CD4-positive, alpha-beta T cell (primary cell): ENCODE data around the gene LGR4. TPM values are rescaled to one million over a fixed set of nuclear protein-coding genes. Genes with fewer than 3 reads are reported as not detected.

Source experiments
- ATAC-seq: fragments of 200-7000 bp; cut with Tn5 transposase; one replicate; pipeline ENCODE4 v1.10.0; 2022; ENCODE audit warnings: mild to moderate bottlenecking; ENCODE audit not compliant: poor library complexity
- CTCF ChIA-PET: fragments of 350-600 bp; sonication (Branson Sonifier 250); formaldehyde crosslinking; loops from one replicate; lab custom pipeline; 2021; ENCODE audit warnings: antibody characterized with exemption, inconsistent platforms; lab: Charles Lee
- POLR2A ChIA-PET: fragments of 350-600 bp; sonication (Branson Sonifier 250); formaldehyde crosslinking; loops from one replicate; lab custom pipeline; 2021; ENCODE audit warnings: antibody characterized with exemption, inconsistent platforms; lab: Charles Lee
- DNase-seq, 14 experiments: peaks; one replicate each; pipeline ENCODE4 v3.0.0-alpha.2; 2013 to 2020; ENCODE audit warnings: mixed read lengths in 2 of 14
- H3K27ac ChIP-seq, 2 donors: one replicate each; pipeline versions ENCODE4 v1.5.1 to v1.7.0; 2013; ENCODE audit warnings: low read length in 2 of 2, low read depth in 1 of 2, mild to moderate bottlenecking in 1 of 2
- H3K27me3 ChIP-seq, 2 experiments: 1 replicate in 1 of 2; 2 replicates in 1 of 2; pipeline versions ENCODE4 v1.6.1 to v1.7.0; 2013; ENCODE audit warnings: low read length in 2 of 2, control low read depth in 1 of 2, mild to moderate bottlenecking in 1 of 2, moderate library complexity in 1 of 2; ENCODE audit not compliant: insufficient read depth in 2 of 2, control insufficient read depth in 1 of 2
- H3K36me3 ChIP-seq: one replicate; pipeline ENCODE4 v1.6.1; 2013; ENCODE audit warnings: low read length, control low read depth; ENCODE audit not compliant: insufficient read depth
- H3K4me1 ChIP-seq: one replicate; pipeline ENCODE4 v1.6.1; 2013; ENCODE audit warnings: low read length, control low read depth; ENCODE audit not compliant: insufficient read depth
- H3K4me3 ChIP-seq: one replicate; pipeline ENCODE4 v1.5.1; 2013; ENCODE audit warnings: mild to moderate bottlenecking, low read length, moderate library complexity
- H3K9me3 ChIP-seq, 2 experiments: 1 replicate in 1 of 2; 2 replicates in 1 of 2; pipeline versions ENCODE4 v1.6.1 to v1.7.0; 2013; ENCODE audit warnings: low read length in 2 of 2, mild to moderate bottlenecking in 2 of 2, control low read depth in 1 of 2, moderate library complexity in 1 of 2; ENCODE audit not compliant: control insufficient read depth in 1 of 2, insufficient read depth in 1 of 2
- H3K27ac Mint-ChIP-seq: one replicate; pipeline ENCODE4 v1.8.0; 2020; ENCODE audit warnings: mixed read lengths
- H3K27me3 Mint-ChIP-seq: one replicate; pipeline ENCODE4 v1.8.0; 2021; ENCODE audit warnings: mixed read lengths
- H3K36me3 Mint-ChIP-seq: one replicate; pipeline ENCODE4 v1.8.0; 2021; ENCODE audit warnings: low read depth, mixed read lengths
- H3K4me1 Mint-ChIP-seq: one replicate; pipeline ENCODE4 v1.8.0; 2021; ENCODE audit warnings: low read depth, mixed read lengths
- H3K4me3 Mint-ChIP-seq: one replicate; pipeline ENCODE4 v1.8.0; 2020; ENCODE audit warnings: mild to moderate bottlenecking, mixed read lengths
- H3K9me3 Mint-ChIP-seq: one replicate; pipeline ENCODE4 v1.8.0; 2020; ENCODE audit warnings: mixed read lengths
- intact Hi-C, 2 experiments: fragments of 100-400 bp; cut with DNase I in 1 of 2; cut with micrococcal nuclease in 1 of 2; formaldehyde crosslinking; loops; one replicate each; pipeline versions ENCODE4 v1.15.1 to v1.9.0; 2023 to 2025; cut with DNase I, micrococcal nuclease
- total RNA-seq, 174 experiments: library from RNA in 2 of 174; stranded (reverse) in 2 of 174; gene quantifications; one replicate each; pipeline ENCODE4 v1.2.3 and lab custom pipeline; 2021 to 2026
- TF ChIP-seq, protein P1 (sequence below): fragments of 200-600 bp; IDR thresholded peaks from one replicate; pipeline ENCODE4 v1.8.0; 2022; ENCODE audit warnings: antibody characterized with exemption, mild to moderate bottlenecking

Gene LGR4
- total RNA-seq, 2 experiments from 2014 or later, result 0.69 to 0.87 TPM

DNA sequence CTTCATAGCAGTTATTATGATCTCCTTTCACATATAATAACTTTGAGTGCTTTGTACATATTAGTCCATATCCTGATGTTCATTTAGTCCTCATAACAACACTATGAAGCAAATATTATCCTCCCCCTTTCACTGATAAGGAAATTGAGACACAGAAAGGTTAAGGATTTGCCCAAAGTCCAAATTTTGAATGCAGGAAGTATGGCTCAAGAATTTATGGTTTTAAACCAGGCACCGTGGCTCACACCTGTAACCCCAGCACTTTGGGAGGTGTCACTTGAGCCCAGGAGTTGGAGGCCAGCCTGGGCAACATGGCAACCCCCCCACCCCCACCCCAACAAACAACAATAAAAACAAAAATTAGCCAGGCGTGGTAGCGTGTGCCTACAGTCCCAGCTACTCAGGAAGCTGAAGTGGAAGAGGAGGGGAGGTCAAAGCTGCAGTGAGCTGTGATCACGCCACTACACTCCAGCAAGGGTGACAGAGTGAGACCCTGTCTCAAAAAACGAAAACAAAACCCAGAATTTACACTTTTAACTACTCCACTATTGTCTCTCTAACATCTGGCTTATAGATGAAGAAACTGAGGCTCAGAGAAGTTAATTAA lies 118.1 kb downstream of the LGR4 start:
- no peak for ATAC-seq
- TF ChIP-seq, protein P1, sequence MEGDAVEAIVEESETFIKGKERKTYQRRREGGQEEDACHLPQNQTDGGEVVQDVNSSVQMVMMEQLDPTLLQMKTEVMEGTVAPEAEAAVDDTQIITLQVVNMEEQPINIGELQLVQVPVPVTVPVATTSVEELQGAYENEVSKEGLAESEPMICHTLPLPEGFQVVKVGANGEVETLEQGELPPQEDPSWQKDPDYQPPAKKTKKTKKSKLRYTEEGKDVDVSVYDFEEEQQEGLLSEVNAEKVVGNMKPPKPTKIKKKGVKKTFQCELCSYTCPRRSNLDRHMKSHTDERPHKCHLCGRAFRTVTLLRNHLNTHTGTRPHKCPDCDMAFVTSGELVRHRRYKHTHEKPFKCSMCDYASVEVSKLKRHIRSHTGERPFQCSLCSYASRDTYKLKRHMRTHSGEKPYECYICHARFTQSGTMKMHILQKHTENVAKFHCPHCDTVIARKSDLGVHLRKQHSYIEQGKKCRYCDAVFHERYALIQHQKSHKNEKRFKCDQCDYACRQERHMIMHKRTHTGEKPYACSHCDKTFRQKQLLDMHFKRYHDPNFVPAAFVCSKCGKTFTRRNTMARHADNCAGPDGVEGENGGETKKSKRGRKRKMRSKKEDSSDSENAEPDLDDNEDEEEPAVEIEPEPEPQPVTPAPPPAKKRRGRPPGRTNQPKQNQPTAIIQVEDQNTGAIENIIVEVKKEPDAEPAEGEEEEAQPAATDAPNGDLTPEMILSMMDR, result no peak
- H3K36me3 Mint-ChIP-seq, result peaks cover 10% of the 10 kb centered on the region
- no peaks in the 10 kb centered on the region for H3K27me3 Mint-ChIP-seq
- POLR2A ChIA-PET, result no interaction called here
- intact Hi-C loops, result no loop called here
- H3K9me3 Mint-ChIP-seq, result no peaks in the 10 kb centered on the region
- Histone ChIP-seq H3K4me3 (no peak overlapping the region), H3K27ac (no peak overlapping the region), H3K27me3 (no peaks in the 10 kb centered on the region), H3K9me3 (no peaks in the 10 kb centered on the region), H3K4me1 (no peaks in the 10 kb centered on the region), H3K36me3 (no peaks in the 10 kb centered on the region)
- no peak overlapping the region for H3K27ac Mint-ChIP-seq
- DNase-seq, result no peak
- CTCF ChIA-PET, result no interaction called here
- no peaks in the 10 kb centered on the region for H3K4me1 Mint-ChIP-seq
- H3K4me3 Mint-ChIP-seq, result no peak overlapping the region

DNA sequence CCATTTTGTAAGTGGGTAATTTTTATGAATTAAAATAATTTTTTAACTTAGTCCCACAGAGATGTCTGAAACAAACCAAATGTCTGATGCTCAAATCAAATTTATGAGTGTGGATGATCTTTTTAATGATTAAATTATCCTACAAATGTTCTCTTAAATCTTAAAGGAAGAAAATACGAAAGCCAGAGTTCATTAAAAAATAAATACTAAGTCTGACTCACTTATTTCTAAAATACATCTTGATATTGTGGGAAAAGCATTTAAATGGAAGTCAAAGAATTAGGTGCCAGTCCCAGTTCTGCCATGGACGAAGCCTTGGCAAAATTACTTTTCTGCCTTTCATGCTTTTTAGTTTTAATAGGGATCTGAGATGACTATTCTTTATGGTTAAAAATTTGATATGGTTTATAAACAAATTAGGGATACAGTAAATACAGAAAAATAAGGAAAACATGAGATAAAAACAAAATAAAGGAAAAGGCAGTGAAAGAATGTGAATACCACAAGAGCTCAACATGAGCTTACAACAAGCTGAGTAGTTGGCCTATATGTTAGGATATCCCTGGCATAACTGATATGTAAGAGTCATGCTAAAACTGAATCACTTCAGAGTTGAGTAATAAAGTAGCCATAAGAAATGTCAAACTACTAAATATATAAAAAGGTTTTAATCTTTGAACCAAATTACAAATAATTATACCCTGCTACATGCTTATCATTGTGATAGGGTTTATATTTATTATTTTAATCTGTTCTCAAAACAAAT lies 118.8 kb downstream of the LGR4 start:
- H3K4me3 ChIP-seq, result no peak overlapping the region
- H3K9me3 ChIP-seq, result no peaks in the 10 kb centered on the region
- no peaks in the 10 kb centered on the region for H3K36me3 ChIP-seq
- Mint-ChIP-seq H3K9me3 (no peaks in the 10 kb centered on the region), H3K27me3 (no peaks in the 10 kb centered on the region), H3K27ac (no peak overlapping the region), H3K36me3 (peaks cover 10% of the 10 kb centered on the region), H3K4me1 (no peaks in the 10 kb centered on the region), H3K4me3 (no peak overlapping the region)
- ChIA-PET POLR2A (no interaction called here), CTCF (no interaction called here)
- ATAC-seq, result no peak
- DNase-seq, result no peak
- H3K27ac ChIP-seq, result no peak overlapping the region
- TF ChIP-seq, protein P1, result no peak
- no peaks in the 10 kb centered on the region for H3K27me3 ChIP-seq
- no peaks in the 10 kb centered on the region for H3K4me1 ChIP-seq
- intact Hi-C loops, result no loop called here

DNA sequence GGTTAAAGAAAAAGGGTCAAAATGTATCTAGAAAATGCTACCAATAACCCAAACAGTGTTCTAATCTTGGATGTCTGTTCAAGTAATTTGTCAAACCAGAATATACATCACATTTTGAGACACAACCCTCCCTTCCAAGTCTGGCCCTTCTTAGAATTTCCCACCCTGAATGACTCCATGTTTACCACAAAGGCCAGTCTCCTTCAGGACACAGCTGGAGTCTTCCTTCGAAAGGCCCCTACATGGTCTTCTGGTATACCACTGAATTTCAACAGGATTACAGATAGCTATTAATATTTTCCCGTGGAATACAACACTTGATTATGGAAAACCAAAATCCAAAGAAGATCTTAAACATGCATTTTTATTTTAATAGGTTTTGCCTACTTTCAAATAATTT lies 119.8 kb downstream of the LGR4 start:
- intact Hi-C loops, result no loop called here
- Mint-ChIP-seq H3K36me3 (peaks cover 14% of the 10 kb centered on the region), H3K9me3 (no peaks in the 10 kb centered on the region), H3K27me3 (no peaks in the 10 kb centered on the region), H3K4me1 (no peaks in the 10 kb centered on the region), H3K4me3 (no peak overlapping the region), H3K27ac (no peak overlapping the region)
- no peak for DNase-seq
- H3K4me3 ChIP-seq, result no peak overlapping the region
- POLR2A ChIA-PET, result no interaction called here
- no peaks in the 10 kb centered on the region for H3K27me3 ChIP-seq
- no peak for ATAC-seq
- H3K4me1 ChIP-seq, result no peaks in the 10 kb centered on the region
- TF ChIP-seq, protein P1, result no peak
- CTCF ChIA-PET, result no interaction called here
- H3K9me3 ChIP-seq, result no peaks in the 10 kb centered on the region
- H3K27ac ChIP-seq, result no peak overlapping the region
- no peaks in the 10 kb centered on the region for H3K36me3 ChIP-seq
